ENCODE results near the gene DNAJB7. TPM values are rescaled to one million over a fixed set of nuclear protein-coding genes. Genes with fewer than 3 reads are reported as not detected.
"Not testable (repeated sequence)": the region's sequence is repeated elsewhere in the genome, so short reads cannot be mapped to it uniquely, and the experiment has no call there.

Gene DNAJB7
- total RNA-seq, 1 donor from 2014 or later = not detected

DNA sequence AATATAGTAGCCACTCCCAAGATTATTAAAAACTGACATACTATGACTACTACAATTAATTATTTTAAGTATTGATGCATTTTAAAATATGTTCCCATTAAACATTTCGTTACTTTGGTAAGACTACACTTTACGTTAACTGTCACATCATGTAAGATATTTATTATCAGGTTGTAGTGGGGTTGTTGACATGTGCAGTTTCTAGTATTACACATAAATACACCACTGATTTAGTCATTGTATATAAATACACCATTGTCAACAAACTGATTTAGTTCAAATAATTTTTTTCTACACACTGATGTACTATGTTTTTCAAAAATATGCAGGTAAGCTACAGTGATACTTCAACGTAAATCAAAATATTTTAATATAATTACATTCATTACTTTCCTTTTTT, 17.0 kb downstream of the DNAJB7 start:
- no peak overlapping the region for H3K4me3 ChIP-seq (ENCODE audit: low read depth, low read length)
- DNase-seq (ENCODE audit: low read depth) = no peak
- TF ChIP-seq, protein P1, sequence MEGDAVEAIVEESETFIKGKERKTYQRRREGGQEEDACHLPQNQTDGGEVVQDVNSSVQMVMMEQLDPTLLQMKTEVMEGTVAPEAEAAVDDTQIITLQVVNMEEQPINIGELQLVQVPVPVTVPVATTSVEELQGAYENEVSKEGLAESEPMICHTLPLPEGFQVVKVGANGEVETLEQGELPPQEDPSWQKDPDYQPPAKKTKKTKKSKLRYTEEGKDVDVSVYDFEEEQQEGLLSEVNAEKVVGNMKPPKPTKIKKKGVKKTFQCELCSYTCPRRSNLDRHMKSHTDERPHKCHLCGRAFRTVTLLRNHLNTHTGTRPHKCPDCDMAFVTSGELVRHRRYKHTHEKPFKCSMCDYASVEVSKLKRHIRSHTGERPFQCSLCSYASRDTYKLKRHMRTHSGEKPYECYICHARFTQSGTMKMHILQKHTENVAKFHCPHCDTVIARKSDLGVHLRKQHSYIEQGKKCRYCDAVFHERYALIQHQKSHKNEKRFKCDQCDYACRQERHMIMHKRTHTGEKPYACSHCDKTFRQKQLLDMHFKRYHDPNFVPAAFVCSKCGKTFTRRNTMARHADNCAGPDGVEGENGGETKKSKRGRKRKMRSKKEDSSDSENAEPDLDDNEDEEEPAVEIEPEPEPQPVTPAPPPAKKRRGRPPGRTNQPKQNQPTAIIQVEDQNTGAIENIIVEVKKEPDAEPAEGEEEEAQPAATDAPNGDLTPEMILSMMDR (conservative IDR thresholded peaks at IDR 0.05; ENCODE audit: low read depth, low read length) = no peak

DNA sequence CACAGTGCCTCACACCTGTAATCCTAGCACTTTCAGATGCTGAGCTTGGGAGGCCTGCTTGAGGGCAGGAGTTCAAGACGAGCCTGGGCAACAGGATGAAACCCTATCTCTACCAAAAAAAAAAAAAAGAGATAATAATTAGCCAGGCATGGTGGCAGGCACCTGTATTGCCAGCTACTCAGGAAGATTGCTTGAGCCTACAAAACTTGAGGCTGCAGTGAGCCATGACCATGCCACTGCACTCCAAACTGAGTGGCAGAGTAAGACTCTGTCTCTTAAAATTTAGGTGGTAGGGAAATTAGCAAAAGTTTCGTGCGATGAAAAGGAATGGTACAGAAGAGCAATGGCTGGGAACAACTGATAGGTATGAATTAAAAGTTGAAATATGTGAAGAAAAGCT, 23.4 kb downstream of the DNAJB7 start:
- no peak for DNase-seq (ENCODE audit: low read depth)
- no peak overlapping the region for H3K4me3 ChIP-seq (ENCODE audit: low read depth, low read length)
- TF ChIP-seq, protein P1 (conservative IDR thresholded peaks at IDR 0.05; ENCODE audit: low read depth, low read length) = no peak

DNA sequence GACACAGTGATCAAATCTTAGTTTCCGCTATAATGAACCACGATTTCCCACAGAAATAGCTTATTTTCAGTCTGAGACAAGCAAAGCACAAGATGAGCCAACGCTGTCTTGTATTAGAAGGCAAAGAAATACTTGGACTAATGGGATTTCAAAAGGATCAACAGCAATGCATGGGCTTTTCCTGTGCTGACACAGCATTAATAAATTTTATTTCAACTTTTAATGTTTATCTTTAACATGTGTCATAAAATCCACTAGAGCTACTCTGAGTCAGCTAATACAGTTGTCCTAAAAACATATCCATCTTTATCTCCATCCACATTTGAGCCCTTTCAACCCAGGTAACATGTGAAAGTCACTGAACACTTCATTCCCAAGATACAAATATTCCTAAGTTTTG, 27.3 kb downstream of the DNAJB7 start:
- no peak for DNase-seq (ENCODE audit: low read depth)
- TF ChIP-seq, protein P1 (conservative IDR thresholded peaks at IDR 0.05; ENCODE audit: low read depth, low read length) = no peak
- no peak overlapping the region for H3K4me3 ChIP-seq (ENCODE audit: low read depth, low read length)

DNA sequence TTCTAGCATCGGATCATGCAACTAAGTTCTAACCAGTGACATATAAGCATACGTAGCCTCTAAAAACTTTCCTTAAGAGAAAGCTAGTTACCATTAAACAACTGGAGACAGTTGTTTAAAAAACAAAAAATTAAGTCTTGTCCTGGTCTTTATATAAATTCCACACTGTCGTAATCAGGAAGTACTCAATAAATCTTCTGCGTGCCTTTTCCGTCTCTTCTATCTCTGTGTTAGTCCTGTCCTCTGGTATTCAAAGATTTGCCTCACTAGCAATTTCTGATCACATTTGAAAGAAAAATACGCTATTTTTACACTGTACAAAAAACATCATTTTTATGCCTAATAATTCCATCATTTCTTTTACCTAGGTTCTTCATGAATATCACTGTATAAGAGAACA, 32.8 kb downstream of the DNAJB7 start:
- no peak overlapping the region for H3K4me3 ChIP-seq (ENCODE audit: low read depth, low read length)
- TF ChIP-seq, protein P1 (conservative IDR thresholded peaks at IDR 0.05; ENCODE audit: low read depth, low read length) = no peak
- DNase-seq (ENCODE audit: low read depth) = no peak

DNA sequence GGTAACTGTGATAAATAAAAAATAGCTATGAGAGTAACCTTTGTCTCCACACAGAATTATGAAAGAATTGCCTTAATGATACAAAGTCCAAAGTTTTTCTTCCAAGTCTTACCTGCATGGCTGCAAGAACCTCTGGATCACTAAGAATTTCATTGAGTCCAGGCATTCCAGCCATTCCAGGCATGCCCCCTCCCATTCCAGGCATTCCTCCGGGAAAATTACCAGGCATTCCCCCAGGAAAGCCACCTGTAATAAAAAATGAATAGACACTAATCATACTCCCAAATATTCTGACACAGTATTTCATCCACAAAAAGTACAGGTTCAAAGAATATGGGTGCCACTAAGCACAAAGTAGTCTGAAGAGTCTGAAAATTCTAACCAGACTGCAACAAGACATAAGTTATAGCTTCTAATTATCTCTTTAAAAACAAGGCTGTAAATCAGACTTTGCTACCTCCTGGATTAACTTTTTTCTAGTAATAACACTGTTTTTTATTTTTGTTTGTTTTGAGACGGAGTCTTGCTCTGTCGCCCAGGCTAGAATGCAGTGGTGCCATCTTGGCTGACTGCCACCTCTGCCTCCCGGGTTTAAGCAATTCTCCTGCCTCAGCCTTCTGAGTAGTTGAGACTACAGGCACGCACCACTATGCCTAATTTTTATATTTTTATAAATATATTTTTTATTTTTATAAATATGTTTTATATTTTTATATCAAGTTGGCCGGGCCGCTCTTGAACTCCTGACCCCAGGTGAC, 34.8 kb downstream of the DNAJB7 start:
- DNase-seq (ENCODE audit: low read depth) = no peak
- TF ChIP-seq, protein P1 (conservative IDR thresholded peaks at IDR 0.05; ENCODE audit: low read depth, low read length) = no peak
- no peak overlapping the region for H3K4me3 ChIP-seq (ENCODE audit: low read depth, low read length)

DNA sequence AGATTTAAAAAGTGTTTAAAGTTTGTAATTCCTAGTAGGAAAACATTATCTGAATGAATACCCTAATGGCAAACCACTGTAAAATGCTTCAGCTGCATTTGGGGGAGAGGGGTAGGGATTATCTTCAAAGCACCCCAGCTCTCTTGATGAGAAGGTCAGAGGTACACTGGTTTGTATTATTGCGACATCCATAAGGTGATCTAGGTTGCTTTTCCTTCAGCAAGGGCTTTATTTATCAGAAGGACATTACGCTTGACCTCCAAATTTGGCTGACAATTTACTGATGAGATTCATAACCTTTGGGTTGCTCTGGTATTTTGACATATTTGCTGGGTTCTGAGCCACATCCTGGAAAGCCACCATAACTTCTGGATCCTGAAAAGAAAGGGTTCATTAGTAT, 35.6 kb downstream of the DNAJB7 start:
- DNase-seq (ENCODE audit: low read depth) = not testable (repeated sequence)

DNA sequence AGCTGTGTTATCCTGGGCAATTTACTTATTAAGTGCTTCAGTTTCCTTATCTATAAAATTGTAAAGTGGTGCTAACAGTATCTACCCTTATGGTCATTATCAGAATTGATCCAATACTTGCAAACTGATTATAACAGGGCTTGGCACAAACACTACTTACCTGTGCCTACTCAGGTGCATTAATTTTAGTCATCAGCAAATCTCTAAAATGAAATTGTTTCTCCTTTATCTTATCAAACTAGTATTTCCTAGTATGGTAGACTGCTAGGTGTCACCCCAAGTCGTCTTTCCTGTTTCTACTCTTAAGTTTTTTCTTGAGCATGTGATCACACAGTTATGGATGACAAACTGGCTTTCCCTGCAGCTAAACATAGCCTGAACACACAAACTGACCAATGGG, 38.5 kb downstream of the DNAJB7 start:
- no peak overlapping the region for H3K4me3 ChIP-seq (ENCODE audit: low read depth, low read length)
- DNase-seq (ENCODE audit: low read depth) = no peak
- TF ChIP-seq, protein P1 (conservative IDR thresholded peaks at IDR 0.05; ENCODE audit: low read depth, low read length) = no peak

More for the DNA sequence above, 35.6 kb downstream of the DNAJB7 start:
- not testable (repeated sequence) for H3K4me3 ChIP-seq (ENCODE audit: low read depth, low read length)

All from epithelial cell of proximal tubule (primary cell).